ENCODE results near the gene REEP1.

DNA sequence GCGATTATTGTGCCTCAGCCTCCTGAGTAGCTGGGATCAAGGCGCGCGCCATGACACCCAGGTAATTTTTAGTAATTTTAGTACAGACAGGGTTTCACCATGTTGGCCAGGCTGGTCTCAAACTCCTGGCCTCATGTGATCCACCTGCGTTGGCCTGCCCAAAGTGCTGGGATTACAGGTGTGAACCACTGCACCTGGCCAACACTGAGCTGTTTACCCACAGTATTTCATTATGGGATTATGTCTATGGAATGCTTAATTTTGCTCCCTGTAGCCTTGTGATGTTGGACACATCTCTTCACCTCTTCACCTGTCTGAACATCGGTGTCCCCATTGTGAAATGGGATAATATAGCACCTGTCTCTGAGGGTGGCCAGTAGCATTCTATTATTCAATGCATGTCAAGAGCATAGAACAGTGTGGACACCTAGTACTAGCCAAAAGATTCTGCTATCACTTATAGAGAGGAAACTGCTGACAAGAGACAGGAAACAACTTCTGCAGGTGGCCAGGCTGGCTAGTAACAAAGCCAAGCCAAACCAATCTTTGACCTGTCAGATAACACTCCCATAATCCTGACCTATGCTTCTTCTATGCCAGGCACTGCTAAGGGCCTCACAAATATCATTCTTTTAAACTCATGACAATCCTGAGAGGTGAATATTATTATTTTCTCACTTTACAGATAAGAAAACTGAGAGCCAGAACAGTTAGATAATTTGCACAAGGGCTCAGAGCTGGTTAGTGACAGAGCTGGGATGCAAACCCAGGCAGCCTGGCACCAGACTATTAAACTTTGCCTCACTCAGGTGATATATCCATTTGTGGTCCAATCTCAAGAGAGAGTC is 29.4 kb upstream of the REEP1 start:
- TF ChIP-seq SP1 (IDR thresholded peaks at IDR 0.05), result no peak
- TF ChIP-seq FOXM1 (IDR thresholded peaks at IDR 0.05; ENCODE audit: borderline replicate concordance), result no peak
- TF ChIP-seq HDGF (IDR thresholded peaks at IDR 0.05; ENCODE audit: borderline replicate concordance), result no peak
- no peak for TF ChIP-seq CTBP1 (IDR thresholded peaks at IDR 0.05; ENCODE audit: borderline replicate concordance)
- TF ChIP-seq L3MBTL2 (conservative IDR thresholded peaks at IDR 0.05), result no peak
- TF ChIP-seq SUZ12 (IDR thresholded peaks at IDR 0.05), result no peak
- no peak for TF ChIP-seq LEF1 (IDR thresholded peaks at IDR 0.05; ENCODE audit: borderline replicate concordance)
- TF ChIP-seq TARDBP (IDR thresholded peaks at IDR 0.05), result no peak
- no peak for TF ChIP-seq ARNT (IDR thresholded peaks at IDR 0.05)
- TF ChIP-seq ZNF384 (IDR thresholded peaks at IDR 0.05), result no peak
- no peak for TF ChIP-seq FOXK2 (IDR thresholded peaks at IDR 0.05)
- TF ChIP-seq BHLHE40 (IDR thresholded peaks at IDR 0.05; ENCODE audit: borderline replicate concordance), result no peak

All from HEK293T (cell line).